NCI-H2081 (cell line): Measurements from ENCODE around the gene NOC4L.
"Not testable (repeated sequence)": the region's sequence is repeated elsewhere in the genome, so short reads cannot be mapped to it uniquely, and the experiment has no call there.

Experiments used
- DNase-seq, 2 experiments: peaks; one replicate each; lab custom pipeline; 2025; lab: John Stamatoyannopoulos, UW

NOC4L gene

DNA sequence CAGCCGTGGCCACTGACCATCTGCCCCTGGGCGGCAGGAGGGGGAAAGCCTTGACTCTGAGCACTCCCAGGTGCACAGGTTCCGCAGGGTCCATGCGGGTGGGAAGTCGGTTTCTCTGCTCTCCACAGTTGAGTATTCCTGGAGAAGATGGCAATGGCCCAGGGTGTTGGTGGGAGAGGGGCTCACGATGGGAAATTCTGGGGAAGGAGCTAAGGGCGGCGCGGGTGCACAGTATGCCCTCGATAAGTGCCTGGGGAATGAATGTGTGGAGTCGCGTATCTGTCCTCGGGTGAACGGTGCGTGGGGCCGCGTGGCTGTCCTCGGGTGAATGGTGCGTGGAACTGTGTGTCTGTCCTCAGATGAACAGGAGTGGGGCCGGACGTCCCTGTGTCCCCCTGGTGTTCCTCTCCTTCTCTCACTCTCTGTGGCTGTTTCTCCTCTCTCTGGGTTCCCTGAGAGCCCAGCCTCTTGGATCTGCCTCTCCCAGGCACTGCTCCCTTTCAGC lies 38.0 kb downstream of the NOC4L start:
- no peak for DNase-seq

DNA sequence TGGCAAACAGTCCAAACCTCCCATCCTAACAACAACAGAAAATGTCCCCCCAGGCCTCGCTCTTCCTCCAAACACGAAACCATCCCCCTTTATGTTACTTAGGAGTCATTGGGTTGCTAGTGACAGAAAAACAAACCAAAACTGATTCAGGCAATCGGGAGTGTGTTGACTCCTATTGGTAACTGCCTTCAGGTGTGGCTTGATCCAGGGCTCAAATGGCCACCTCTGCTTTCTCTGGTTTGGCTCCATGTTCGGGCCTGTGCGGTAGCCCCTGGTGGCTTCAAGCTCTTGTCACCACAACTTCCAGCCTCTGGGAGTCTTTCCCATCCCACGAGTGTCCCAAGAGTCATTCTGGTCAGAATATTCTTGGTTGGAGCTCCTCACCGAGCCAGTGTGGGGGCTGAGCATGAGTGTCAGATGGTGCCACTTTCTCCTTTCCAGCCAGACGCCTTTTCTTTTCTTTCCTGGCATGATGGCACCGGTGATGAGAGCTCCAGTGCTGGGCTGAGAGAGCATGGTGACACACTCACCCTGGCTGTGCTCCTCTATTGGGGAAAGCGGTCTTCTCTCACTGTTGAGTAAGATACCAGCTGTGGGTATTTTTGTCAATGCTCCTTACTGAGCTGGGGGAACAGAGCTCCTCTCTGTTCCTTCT lies 38.6 kb downstream of the NOC4L start:
- no peak for DNase-seq

DNA sequence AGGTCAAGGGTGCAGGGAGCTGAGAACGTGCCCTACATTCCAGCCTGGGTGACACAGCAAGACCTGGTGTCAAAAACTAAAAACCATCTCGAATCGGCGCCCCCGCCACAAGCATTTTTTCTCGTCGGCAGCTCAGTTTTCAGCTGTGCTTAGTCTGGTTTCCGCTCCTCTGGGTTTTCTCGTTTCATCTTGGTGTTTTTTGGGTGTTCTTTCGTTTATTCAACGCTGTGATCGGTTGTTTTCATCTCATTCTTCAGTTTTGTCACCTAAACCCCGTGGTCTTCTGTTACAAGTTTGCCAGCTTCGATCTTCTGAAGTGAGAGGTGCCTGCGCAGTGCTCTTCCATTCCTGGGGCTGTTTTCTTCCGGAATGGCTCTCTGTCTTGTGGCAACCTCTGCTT lies 41.4 kb downstream of the NOC4L start:
- DNase-seq, result no peak

DNA sequence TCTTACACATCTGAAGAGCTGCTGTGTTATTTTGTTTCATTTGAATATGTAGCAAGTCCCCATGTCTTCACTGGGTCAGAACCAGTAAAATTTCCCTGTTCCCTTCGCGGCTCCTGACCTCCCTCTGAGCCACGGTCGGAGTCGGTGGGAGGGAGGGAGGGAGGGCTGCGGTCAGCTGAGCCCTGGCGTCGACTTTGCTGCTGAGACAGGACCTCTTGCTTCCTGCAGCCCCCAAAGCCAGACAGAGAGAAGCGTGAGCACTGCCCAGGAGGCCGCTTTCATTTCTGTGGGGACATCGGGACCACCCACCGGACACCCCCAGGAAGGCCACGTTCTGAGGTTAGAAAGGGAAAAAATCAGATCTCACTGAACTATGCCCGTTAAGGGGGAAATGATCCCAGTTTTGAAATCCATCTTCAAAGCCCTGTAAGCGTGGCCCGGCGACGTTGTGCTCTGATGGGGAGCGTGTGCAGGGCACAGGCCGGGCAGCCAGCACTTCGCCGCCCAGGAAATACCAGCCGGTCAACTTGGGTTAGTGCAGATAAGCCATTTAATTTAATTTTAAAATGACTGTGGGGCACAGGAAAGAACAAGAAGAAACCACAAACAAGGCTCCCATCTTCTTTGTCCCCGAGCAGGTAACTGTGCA lies 42.1 kb downstream of the NOC4L start:
- no peak for DNase-seq

DNA sequence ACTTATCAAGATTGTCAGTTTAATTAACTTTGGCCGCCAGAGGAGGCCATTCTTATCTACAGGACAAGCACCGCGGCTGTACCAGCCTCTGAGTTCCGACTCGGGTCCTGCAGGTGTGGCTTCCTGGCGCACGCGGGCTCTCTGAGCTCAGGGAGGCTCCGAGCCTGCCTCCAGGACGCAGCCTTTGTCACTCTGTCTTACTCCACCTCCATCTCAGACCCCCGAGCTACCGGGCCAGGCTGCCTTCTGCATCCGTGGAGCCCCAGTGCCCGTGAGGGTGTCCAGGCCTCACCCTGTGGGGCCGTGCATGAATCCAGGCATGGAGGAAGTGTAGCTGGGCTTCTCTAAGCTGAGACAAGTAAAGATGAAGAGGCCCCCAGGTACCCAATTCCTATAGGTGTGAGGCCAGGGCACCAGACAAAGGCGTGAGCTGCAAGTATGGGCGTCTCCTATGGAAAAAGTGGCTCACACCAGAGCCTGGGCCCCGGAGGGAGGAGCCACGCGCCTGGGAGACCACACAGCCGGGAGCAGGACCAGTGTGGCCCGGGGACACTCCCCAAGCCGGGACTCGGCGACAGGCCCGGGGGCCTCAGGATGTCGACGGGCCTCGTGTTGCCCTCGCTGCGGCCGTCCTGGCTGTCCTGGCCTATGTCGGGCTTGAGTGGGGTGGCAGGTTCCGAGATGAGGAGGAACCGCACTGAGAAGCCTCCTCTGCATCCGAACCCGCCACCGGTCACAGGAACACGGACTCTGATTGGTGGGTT lies 42.8 kb downstream of the NOC4L start:
- no peak for DNase-seq

DNA sequence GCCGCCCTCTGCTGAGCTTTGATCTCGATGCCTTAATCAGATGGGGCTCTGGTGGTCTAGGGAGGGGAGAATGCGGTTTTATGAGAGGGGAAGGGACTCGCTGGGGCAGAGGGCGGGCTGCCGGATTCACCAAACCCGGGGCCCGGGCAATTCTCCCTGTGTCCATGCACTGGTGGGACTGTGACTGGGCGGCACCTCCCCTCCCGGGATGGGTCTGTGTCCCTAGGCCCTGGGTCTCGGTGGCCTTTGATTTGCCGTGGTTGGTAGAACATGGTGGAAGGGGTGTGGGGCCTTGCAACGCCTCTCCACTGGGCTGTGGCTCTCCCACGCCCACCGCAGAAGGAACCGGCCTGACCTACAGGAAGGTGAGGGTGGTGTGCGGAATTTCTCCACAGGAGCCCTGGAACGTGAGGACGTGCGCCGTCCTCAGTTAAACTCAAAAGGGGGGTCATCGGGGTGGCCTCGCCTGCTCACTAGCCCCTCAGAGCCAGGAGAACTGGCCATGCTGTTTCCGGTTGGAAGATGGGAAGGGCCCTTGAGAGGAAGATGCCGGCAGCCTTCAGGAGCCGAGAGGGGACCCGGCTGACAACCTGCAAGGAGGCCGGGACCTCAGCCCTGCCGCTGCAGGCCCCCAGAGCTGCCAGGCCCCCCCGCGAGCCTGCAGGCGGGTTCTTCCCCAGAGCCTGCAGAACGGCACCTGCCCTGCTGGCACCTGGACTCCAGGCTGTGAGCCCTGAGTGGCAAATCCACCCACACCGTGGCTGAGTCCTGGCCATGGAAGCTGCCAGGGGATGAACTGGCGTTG lies 43.6 kb downstream of the NOC4L start:
- DNase-seq, result no peak

DNA sequence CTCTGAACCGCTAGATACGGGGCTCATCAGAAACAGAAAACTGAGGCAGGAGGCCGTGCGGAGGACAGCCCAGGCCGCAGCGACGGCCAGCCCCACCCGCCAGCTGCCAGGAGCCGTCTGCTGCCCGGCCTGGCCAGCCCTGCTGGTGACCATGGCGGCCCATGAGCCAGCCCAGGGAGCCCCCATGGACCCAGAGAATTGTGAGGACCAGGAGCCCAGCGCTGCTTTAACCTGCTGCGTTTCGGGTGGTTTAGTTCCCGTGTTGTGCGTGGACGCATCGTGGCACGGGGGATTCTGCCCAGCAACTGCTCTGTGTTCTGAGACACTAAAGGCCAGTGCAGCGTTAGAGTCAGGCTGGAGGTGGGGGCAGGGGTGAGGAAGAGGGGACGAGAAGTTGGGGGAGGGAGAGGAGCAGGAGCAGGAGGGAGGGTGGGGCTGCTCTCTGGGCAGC lies 44.2 kb downstream of the NOC4L start:
- no peak for DNase-seq

DNA sequence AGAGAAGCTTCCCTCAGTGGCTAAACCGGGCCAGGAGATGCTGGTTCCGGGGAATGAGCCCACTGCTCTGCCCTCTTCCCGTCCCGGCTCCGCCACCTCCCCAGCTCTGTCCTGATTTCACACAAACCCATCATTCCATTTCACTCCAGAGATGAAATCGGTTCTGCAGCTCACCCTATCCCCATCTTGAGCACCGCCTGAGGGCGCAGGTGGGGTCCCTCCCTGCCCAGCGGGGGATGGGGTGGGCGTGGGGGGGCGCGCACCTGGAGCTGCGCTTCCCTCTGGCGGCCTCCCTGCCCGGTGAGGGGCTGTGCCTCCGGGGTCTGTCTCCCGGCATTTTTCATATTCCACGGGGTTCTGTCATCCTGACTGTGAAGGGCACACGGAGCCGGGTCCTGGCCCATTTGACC lies 44.7 kb downstream of the NOC4L start:
- DNase-seq, result no peak

DNA sequence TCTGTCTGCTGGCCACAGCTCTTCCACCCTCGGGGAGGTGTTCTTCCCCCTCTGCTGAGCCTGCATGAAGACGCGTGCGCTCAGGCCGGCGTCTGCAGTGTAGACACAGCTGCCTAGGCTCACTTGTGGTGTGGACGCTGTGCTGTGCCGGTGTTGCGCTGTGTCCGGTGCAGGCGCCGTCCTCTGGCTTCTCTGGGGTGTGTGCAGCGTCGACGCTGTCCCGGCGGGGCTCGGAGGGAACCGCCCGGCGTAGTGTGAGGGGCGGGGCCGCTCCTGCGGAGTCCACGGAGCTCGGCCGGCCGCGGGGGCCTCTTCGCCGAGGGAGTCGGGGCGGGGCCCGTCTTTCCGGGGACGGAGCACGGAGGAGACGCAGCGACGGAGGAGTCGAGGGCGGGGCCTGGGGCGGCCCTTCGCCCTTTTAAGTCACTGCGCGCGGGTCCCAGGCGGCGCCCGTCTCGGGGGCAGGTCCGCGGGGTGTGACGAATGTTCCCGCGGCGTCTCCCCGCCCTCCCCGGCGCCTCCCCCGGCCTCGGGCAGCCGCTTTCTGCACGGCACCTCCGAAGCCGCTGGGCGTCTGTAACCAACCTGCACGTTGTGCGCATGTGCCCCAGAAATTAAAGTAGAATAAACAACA lies 45.2 kb downstream of the NOC4L start:
- DNase-seq, result peak; percentile 52 to 71

DNA sequence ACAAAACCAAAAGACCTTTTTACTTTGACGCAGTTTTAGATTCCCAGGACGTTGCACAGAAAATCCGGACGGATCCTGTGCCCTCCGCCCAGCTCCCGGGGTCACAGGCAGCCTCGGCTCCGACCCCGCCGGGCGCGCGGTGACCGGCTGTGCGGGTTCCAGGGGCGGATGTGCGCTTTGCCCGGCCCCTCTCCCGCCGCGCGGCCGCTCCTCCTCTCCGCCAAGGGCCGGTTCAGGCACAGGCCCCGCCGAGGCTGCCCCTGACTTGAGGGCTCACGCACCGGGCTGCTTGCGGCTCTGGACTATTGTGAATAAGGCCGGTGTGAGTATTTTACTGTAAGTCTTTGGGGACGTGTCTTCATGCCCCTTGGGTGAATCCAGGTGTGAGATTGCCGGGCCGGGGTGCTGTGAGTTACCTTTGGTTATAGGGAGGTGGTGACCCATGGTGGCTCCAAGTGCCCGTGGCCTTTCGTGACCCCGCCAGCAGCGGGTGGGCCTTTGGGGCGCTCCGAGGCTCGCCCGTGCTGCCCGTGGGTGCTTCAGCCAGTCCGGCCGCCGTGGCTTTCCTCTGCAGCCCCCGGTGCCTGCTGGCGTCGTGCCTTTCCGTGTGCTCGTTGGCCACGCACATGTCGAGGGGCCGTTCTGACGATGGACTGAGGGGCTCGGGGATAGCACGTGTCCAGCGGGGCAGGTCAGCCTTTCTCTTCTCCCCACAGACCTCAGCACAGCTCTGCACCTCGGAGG lies 45.9 kb downstream of the NOC4L start:
- DNase-seq, result no peak

DNA sequence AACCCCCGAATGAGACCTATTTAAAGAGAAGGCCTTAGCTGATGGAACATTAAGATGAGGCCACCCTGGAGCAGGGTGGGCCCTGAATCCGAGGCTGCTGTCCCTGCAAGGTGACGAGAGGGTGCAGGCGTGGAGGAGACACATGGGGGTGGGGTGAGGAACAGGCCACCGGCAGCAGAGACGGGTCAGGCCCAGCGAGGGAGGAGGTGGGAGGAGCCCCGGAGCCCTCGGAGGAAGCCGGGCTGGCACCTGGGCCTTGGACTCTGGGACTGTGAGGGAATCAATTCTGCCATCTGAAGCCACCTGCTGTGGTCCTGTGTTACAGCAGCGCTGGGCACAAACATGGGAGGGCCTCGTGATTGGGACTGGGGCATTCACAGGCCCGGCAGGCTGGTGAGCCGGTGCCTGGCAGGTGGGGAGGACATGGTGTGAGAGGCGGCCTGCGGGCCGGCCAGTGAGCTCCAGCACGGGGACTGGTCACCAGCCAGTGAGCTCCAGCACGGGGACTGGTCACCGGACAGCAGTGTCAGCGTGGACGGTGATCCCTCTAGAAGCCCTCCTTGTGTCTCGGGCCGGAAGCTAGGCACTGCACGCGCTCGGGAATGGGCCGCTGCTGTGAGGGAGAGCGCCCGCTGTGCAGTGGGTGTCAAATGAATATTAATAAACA lies 46.7 kb downstream of the NOC4L start:
- no peak for DNase-seq

DNA sequence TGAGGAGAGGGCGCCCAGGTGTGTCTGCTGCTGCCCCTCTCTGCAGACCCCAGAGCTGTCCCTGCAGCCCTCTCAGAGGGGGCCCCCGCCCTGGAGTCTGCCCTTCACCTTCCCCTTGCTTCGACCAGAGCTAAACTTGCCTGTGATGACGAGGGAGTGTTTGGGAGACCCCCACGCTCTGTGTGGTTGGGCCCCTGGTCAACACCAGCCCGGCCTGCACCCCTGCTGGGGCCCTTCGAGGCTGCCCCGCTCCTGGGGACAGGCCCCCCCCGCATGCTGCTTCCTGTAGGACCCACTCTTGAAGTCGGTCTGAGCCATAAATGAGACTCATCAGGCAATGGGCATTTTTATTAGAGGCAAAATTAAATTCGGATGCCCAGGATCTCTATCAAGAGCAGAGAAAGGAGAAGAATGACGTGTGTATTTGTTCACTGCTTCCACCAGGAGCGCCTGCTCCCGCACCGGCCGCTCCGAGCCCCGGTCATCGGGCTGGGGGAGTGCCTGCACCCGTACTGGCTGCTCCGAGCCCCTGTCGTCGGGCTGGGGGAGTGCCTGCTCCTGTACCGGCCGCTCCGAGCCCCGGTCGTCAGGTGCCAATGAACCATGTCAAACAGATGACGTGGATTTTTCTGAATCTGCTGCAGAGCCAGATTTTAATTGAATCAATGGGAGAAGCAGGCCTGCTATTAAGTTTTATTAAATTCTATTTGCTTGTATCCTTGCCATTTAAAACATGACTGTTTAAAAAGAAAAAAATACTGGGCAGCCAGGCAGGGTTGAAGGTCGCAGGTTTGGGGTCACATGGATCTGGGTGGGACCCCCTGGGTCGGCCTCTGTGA lies 47.7 kb downstream of the NOC4L start:
- no peak for DNase-seq

DNA sequence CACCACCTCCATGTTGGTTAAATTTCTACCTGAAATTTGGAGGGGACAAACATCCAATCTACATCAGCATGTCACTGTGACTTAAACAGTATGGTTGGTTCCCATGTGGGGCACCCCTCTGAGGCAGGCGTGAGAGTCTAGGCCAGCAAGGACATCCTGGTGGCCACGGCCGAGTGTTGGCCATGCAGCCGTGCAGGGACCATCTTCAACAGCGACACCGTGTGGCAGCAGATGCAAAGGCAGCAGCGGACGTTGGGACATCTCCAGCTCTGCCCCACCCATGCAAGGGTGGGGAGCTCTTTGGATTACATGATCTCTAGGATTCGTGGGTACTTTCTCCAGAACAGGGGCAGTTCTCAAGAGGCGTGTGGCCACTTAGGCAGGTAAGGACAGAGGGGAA lies 49.8 kb downstream of the NOC4L start:
- DNase-seq, result no peak

DNA sequence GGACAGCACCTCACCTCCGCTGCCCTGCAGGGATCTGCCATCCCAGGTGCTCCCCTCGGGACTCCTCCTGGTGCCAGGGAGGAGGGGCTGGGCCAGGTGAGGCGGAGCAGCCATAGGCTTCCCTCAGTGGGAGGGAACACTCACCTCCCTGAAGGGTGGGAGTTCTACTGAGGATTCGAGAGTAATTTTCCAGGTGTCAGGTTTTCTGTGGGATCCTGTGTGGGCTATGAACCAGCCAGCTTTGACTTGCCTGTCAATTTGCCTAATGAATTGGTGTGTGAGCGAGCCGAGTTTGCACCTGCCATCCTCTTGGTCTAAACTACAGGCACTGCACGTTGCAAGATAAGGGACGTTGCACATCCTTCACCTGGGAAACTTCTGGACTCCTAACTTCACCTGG lies 50.3 kb downstream of the NOC4L start:
- DNase-seq, result no peak

DNA sequence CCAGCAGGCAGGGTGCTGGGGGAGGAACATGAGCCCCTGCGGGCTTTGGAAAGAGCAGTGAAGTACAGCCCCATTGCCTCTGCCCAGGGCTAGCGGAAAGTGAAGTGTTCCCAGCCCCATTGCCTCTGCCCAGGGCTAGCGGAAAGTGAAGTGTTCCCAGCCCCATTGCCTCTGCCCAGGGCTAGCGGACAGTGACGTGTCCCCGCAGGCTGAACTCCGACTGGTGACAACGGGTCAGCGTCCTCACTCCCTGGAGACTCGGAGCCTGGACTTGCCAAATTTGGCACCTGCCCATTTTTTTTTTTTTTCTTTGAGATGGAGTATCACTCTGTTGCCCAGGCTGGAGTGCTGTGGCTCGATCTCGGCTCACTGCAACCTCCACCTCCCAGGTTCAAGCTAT lies 51.0 kb downstream of the NOC4L start:
- not testable (repeated sequence) for DNase-seq

DNA sequence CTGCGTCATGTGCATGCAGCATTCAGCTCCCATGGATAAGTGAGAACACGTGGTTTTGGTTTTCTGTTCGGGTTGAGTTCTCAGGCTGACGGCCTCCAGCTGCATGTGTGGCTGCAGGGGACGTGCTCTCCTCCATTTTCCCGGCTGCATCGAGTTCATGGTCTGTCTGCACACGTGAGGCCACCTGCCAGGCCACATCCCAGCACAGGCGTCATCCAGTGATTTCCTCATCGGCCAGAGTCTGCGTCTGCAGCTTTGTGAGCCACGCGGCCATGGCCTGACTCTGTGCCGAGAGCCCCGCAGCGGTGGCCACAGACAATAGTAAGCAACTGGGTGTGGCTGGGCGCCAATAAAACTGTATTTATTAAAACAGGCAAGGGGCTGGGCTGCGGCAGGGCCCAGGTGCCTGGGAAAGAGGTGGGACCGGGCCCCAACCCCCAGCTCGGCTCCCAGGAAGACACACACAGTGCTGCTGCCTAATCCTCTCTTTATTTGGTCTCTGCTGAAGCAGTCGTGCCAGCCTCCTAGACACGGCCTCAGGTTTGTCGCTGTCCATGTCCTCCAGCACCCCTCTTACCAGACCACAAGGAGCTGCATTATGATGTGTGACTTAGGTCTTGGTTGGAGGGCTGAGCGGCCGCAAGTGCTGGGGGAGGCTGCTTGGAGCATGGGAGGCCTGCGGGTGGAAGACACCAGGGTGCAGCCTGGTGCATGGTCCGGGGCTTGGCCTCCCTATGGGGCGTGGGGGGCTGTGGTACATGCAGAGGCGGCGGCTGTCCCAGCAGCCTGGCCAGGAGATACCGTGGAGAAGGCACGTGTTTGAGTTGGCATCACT lies 52.0 kb downstream of the NOC4L start:
- DNase-seq, result no peak

DNA sequence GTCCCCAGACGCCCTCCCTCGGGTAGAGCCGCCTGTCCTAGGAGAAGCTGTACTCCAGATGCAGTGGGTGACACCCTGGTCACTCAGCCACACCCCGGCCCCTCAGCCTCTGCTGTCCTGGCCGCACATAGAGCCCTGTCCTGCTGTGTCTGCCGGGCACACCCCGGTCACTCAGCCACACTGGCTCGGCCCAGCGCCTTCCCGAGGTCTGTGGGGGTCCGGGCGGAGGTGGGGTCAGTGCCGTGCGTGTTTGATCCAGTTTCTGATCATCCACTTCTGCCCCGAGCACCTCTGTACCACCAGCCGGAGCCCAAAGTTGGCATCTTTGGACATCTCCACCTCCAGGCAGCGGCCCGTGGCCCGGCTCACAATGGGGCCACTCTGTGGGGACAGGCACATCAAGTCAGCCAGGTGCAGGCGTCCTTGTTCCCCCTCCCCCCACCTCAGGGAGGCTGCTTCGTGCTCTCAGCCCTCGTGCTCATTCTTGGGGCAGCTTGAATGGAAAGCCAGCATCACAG lies 52.7 kb downstream of the NOC4L start:
- no peak for DNase-seq
